Inflammatory macrophage (primary cell): ENCODE results near the gene TUBGCP5.

Source experiments
- DNase-seq, 2 donors: peaks; one replicate each; pipeline ENCODE4 v3.0.0-alpha.2; 2020 to 2022

The TUBGCP5 gene

GRCh38 chr15:22951381-22952280 is 87.7 kb downstream of the TUBGCP5 start:
- no peak for DNase-seq

- no peak for DNase-seq
These were observed 88.4 kb downstream of the TUBGCP5 start for GRCh38 chr15:22951031-22951380.

GRCh38 chr15:22950256-22950990 is 88.9 kb downstream of the TUBGCP5 start:
- DNase-seq: no peak
